CD14-positive monocyte (primary cell): ENCODE measurements around the gene ANKRD17. TPM values are rescaled to one million over a fixed set of nuclear protein-coding genes. Genes with fewer than 3 reads are reported as not detected.

Experiments
- DNase-seq, 3 donors: peaks; one replicate each; pipeline ENCODE4 v3.0.0-alpha.2; 2011 to 2022
- H2AFZ ChIP-seq: 2 replicates; pipeline ENCODE4 v1.6.0; 2012; ENCODE audit warnings: mild to moderate bottlenecking, low read depth, low read length, inconsistent platforms; ENCODE audit not compliant: insufficient read depth, poor library complexity, severe bottlenecking
- H3K27ac ChIP-seq, 2 donors: 1 replicate in 1 of 2; 2 replicates in 1 of 2; pipeline ENCODE4 v1.5.1; 2012 to 2013; ENCODE audit warnings: low read length in 2 of 2, control low read depth in 1 of 2, inconsistent platforms in 1 of 2, low read depth in 1 of 2, mild to moderate bottlenecking in 1 of 2
- H3K27me3 ChIP-seq, 2 donors: one replicate each; pipeline versions ENCODE4 v1.6.0 to v1.6.1; 2011 to 2013; ENCODE audit warnings: low read length in 2 of 2; ENCODE audit not compliant: control insufficient read depth in 2 of 2, insufficient read depth in 2 of 2
- H3K36me3 ChIP-seq, 2 donors: replicated peaks in 1 of 2; 1 replicate in 1 of 2; 2 replicates in 1 of 2; pipeline versions ENCODE4 v1.5.1 to v1.6.1; 2012 to 2013; ENCODE audit warnings: low read length in 2 of 2, control low read depth in 1 of 2, inconsistent platforms in 1 of 2, mild to moderate bottlenecking in 1 of 2; ENCODE audit not compliant: insufficient read depth in 2 of 2, control insufficient read depth in 1 of 2
- H3K4me1 ChIP-seq, 2 donors: 1 replicate in 1 of 2; 2 replicates in 1 of 2; pipeline versions ENCODE4 v1.5.1 to v1.6.1; 2012 to 2013; ENCODE audit warnings: low read length in 2 of 2, control low read depth in 1 of 2, inconsistent platforms in 1 of 2, mild to moderate bottlenecking in 1 of 2, moderate library complexity in 1 of 2; ENCODE audit not compliant: insufficient read depth in 2 of 2, control insufficient read depth in 1 of 2
- H3K4me2 ChIP-seq: replicated peaks from 2 replicates; pipeline ENCODE3; 2012; ENCODE audit warnings: low read length, moderate library complexity, mild to moderate bottlenecking; ENCODE audit not compliant: poor library complexity, severe bottlenecking; ENCODE audit errors: extremely low read depth
- H3K4me3 ChIP-seq, 3 experiments: fragments of 200-600 bp in 1 of 3; sonication (generic) in 1 of 3; replicated peaks in 1 of 3; 1 replicate in 2 of 3; 2 replicates in 1 of 3; pipeline ENCODE4 v1.5.1; 2011 to 2013; ENCODE audit warnings: low read length in 3 of 3, mild to moderate bottlenecking in 3 of 3, control low read depth in 2 of 3, low read depth in 2 of 3, inconsistent platforms in 1 of 3, moderate library complexity in 1 of 3
- H3K79me2 ChIP-seq: 2 replicates; pipeline ENCODE4 v1.6.0; 2012; ENCODE audit warnings: mild to moderate bottlenecking, control low read depth, inconsistent platforms, low read length, moderate library complexity; ENCODE audit not compliant: insufficient read depth
- H3K9ac ChIP-seq: 2 replicates; pipeline ENCODE4 v1.6.0; 2017; ENCODE audit warnings: low read length, mild to moderate bottlenecking; ENCODE audit not compliant: insufficient read depth, poor library complexity, severe bottlenecking
- H3K9me3 ChIP-seq, 2 donors: replicated peaks in 1 of 2; 1 replicate in 1 of 2; 2 replicates in 1 of 2; pipeline versions ENCODE4 v1.5.1 to v1.6.1; 2012 to 2013; ENCODE audit warnings: low read length in 2 of 2, control low read depth in 1 of 2; ENCODE audit not compliant: control insufficient read depth in 1 of 2, insufficient read depth in 1 of 2
- H4K20me1 ChIP-seq: 2 replicates; pipeline ENCODE4 v1.6.0; 2012; ENCODE audit warnings: mild to moderate bottlenecking, low read length, control low read depth, moderate library complexity; ENCODE audit not compliant: insufficient read depth
- H3K27ac Mint-ChIP-seq, 7 donors: one replicate each; pipeline ENCODE4 v1.8.0; 2020; ENCODE audit warnings: mild to moderate bottlenecking in 7 of 7, mixed read lengths in 7 of 7, moderate library complexity in 6 of 7, inconsistent platforms in 2 of 7
- H3K27me3 Mint-ChIP-seq, 3 donors: one replicate each; pipeline ENCODE4 v1.8.0; 2021 to 2022; ENCODE audit warnings: low read depth in 3 of 3, mild to moderate bottlenecking in 3 of 3, mixed read lengths in 3 of 3, moderate library complexity in 3 of 3, inconsistent platforms in 1 of 3
- H3K36me3 Mint-ChIP-seq, 2 donors: one replicate each; pipeline ENCODE4 v1.8.0; 2020; ENCODE audit warnings: mixed read lengths in 2 of 2, inconsistent platforms in 1 of 2, mild to moderate bottlenecking in 1 of 2
- H3K4me1 Mint-ChIP-seq: one replicate; pipeline ENCODE4 v1.8.0; 2020; ENCODE audit warnings: mild to moderate bottlenecking, mixed read lengths
- H3K4me3 Mint-ChIP-seq, 2 donors: one replicate each; pipeline ENCODE4 v1.8.0; 2020; ENCODE audit warnings: mild to moderate bottlenecking in 2 of 2, mixed read lengths in 2 of 2, moderate library complexity in 1 of 2
- H3K9me3 Mint-ChIP-seq, 7 donors: one replicate each; pipeline ENCODE4 v1.8.0; 2020 to 2022; ENCODE audit warnings: mixed read lengths in 7 of 7, mild to moderate bottlenecking in 6 of 7, moderate library complexity in 6 of 7, inconsistent platforms in 2 of 7
- CTCF ChIP-seq: fragments of 200-600 bp; IDR thresholded peaks from one replicate; pipeline ENCODE4 v1.8.0; 2022; ENCODE audit warnings: antibody characterized with exemption, mild to moderate bottlenecking
- WGBS: methylation state at CpG from one replicate; pipeline ENCODE4 v1.1.5; 2013; ENCODE audit warnings: missing lambda C conversion rate; ENCODE audit not compliant: insufficient coverage; 5-methylcytosine and 5-hydroxymethylcytosine counted together
- intact Hi-C, 2 donors: fragments of 100-400 bp; cut with micrococcal nuclease; formaldehyde crosslinking; loops; one replicate each; pipeline versions ENCODE4 v1.15.0 to v1.15.1; 2023
- polyA plus RNA-seq, 3 donors: library from polyadenylated mRNA; depleted of rRNA in 1 of 3; unstranded in 2 of 3; stranded (reverse) in 1 of 3; fragments of 300-500 nt in 2 of 3; fragments of >200 nt in 1 of 3; fragmentation: Illumina TruSeq in 2 of 3; gene quantifications; 1 replicate in 2 of 3; 2 replicates in 1 of 3; pipeline ENCODE4 v1.2.3, GENCODE V29; 2012 to 2021

ANKRD17 gene
- polyA plus RNA-seq, 3 donors, result 5.3 to 18.9 (median 9.0) TPM

- H2AFZ ChIP-seq, result no peak overlapping the region
- no peaks in the 10 kb centered on the region for H3K9me3 Mint-ChIP-seq
- no peak overlapping the region for H3K4me3 ChIP-seq
- no peak overlapping the region for H3K4me3 Mint-ChIP-seq
- no peak overlapping the region for H3K9ac ChIP-seq
- no peaks in the 10 kb centered on the region for H3K27me3 Mint-ChIP-seq
- intact Hi-C loops, result no loop called here
- H3K27me3 ChIP-seq, result no peaks in the 10 kb centered on the region
- H3K27ac ChIP-seq, result no peak overlapping the region
- peaks cover 0 to 5% of the 10 kb centered on the region in 2 donors for H3K36me3 ChIP-seq
- no peaks in the 10 kb centered on the region for H3K9me3 ChIP-seq
- H3K27ac Mint-ChIP-seq, result no peak overlapping the region
- peaks cover 10 to 14% of the 10 kb centered on the region in 2 donors for H3K4me1 ChIP-seq
- H3K4me2 ChIP-seq, result no peak overlapping the region
- DNase-seq, result no peak
- H3K4me1 Mint-ChIP-seq, result peaks cover 22% of the 10 kb centered on the region
- H3K79me2 ChIP-seq, result peaks cover 83% of the 10 kb centered on the region
- H3K36me3 Mint-ChIP-seq, result peaks cover 13 to 18% of the 10 kb centered on the region in 2 donors
- no peak for TF ChIP-seq CTCF
- peaks cover 60% of the 10 kb centered on the region for H4K20me1 ChIP-seq
Measured at GRCh38 chr4:73185903-73186302, 72.7 kb downstream of the ANKRD17 start.

GRCh38 chr4:73181231-73181630, 77.4 kb downstream of the ANKRD17 start:
- H3K36me3 ChIP-seq, result peaks cover 5 to 17% of the 10 kb centered on the region in 2 donors
- H3K27ac ChIP-seq, result peak overlapping the region; percentile 11 to 34
- peak; percentile 33 to 63 (median 45) for DNase-seq
- TF ChIP-seq CTCF, result no peak
- no peaks in the 10 kb centered on the region for H3K9me3 ChIP-seq
- WGBS, result no CpG with 5 or more reads among the region's 3 CpGs
- H3K4me1 Mint-ChIP-seq, result peaks cover 24% of the 10 kb centered on the region
- H3K4me3 ChIP-seq, result peak overlapping the region in 1 of 3 experiments; percentile 10
- no peaks in the 10 kb centered on the region for H3K27me3 Mint-ChIP-seq
- H3K9ac ChIP-seq, result no peak overlapping the region
- H3K4me1 ChIP-seq, result peaks cover 5 to 21% of the 10 kb centered on the region in 2 donors
- intact Hi-C loops, result no loop called here
- H3K4me2 ChIP-seq, result peak overlapping the region; percentile 10
- H2AFZ ChIP-seq, result no peak overlapping the region
- H4K20me1 ChIP-seq, result peaks cover 58% of the 10 kb centered on the region
- peak overlapping the region in 6 of 7 donors; percentile 33 to 83 (median 75) for H3K27ac Mint-ChIP-seq
- H3K27me3 ChIP-seq, result no peaks in the 10 kb centered on the region
- H3K36me3 Mint-ChIP-seq, result peaks cover 12 to 16% of the 10 kb centered on the region in 2 donors
- H3K9me3 Mint-ChIP-seq, result peaks cover 0 to 1% (median 0%) of the 10 kb centered on the region in 7 donors
- H3K4me3 Mint-ChIP-seq, result peak overlapping the region in 1 of 2 donors; percentile 51
- H3K79me2 ChIP-seq, result peaks cover 80% of the 10 kb centered on the region
